CD4-positive, alpha-beta T cell (primary cell): ENCODE data around the gene SMIM41. TPM values are rescaled to one million over a fixed set of nuclear protein-coding genes. Genes with fewer than 3 reads are reported as not detected.

Experiments used
- ATAC-seq: fragments of 200-7000 bp; cut with Tn5 transposase; one replicate; pipeline ENCODE4 v1.10.0; 2022; ENCODE audit warnings: mild to moderate bottlenecking; ENCODE audit not compliant: poor library complexity
- CTCF ChIA-PET: fragments of 350-600 bp; sonication (Branson Sonifier 250); formaldehyde crosslinking; loops from one replicate; lab custom pipeline; 2021; ENCODE audit warnings: antibody characterized with exemption, inconsistent platforms; lab: Charles Lee
- POLR2A ChIA-PET: fragments of 350-600 bp; sonication (Branson Sonifier 250); formaldehyde crosslinking; loops from one replicate; lab custom pipeline; 2021; ENCODE audit warnings: antibody characterized with exemption, inconsistent platforms; lab: Charles Lee
- DNase-seq, 14 experiments: peaks; one replicate each; pipeline ENCODE4 v3.0.0-alpha.2; 2013 to 2020; ENCODE audit warnings: mixed read lengths in 2 of 14
- H3K27ac ChIP-seq, 2 donors: one replicate each; pipeline versions ENCODE4 v1.5.1 to v1.7.0; 2013; ENCODE audit warnings: low read length in 2 of 2, low read depth in 1 of 2, mild to moderate bottlenecking in 1 of 2
- H3K27me3 ChIP-seq, 2 experiments: 1 replicate in 1 of 2; 2 replicates in 1 of 2; pipeline versions ENCODE4 v1.6.1 to v1.7.0; 2013; ENCODE audit warnings: low read length in 2 of 2, control low read depth in 1 of 2, mild to moderate bottlenecking in 1 of 2, moderate library complexity in 1 of 2; ENCODE audit not compliant: insufficient read depth in 2 of 2, control insufficient read depth in 1 of 2
- H3K36me3 ChIP-seq: one replicate; pipeline ENCODE4 v1.6.1; 2013; ENCODE audit warnings: low read length, control low read depth; ENCODE audit not compliant: insufficient read depth
- H3K4me1 ChIP-seq: one replicate; pipeline ENCODE4 v1.6.1; 2013; ENCODE audit warnings: low read length, control low read depth; ENCODE audit not compliant: insufficient read depth
- H3K4me3 ChIP-seq: one replicate; pipeline ENCODE4 v1.5.1; 2013; ENCODE audit warnings: mild to moderate bottlenecking, low read length, moderate library complexity
- H3K9me3 ChIP-seq, 2 experiments: 1 replicate in 1 of 2; 2 replicates in 1 of 2; pipeline versions ENCODE4 v1.6.1 to v1.7.0; 2013; ENCODE audit warnings: low read length in 2 of 2, mild to moderate bottlenecking in 2 of 2, control low read depth in 1 of 2, moderate library complexity in 1 of 2; ENCODE audit not compliant: control insufficient read depth in 1 of 2, insufficient read depth in 1 of 2
- H3K27ac Mint-ChIP-seq: one replicate; pipeline ENCODE4 v1.8.0; 2020; ENCODE audit warnings: mixed read lengths
- H3K27me3 Mint-ChIP-seq: one replicate; pipeline ENCODE4 v1.8.0; 2021; ENCODE audit warnings: mixed read lengths
- H3K36me3 Mint-ChIP-seq: one replicate; pipeline ENCODE4 v1.8.0; 2021; ENCODE audit warnings: low read depth, mixed read lengths
- H3K4me1 Mint-ChIP-seq: one replicate; pipeline ENCODE4 v1.8.0; 2021; ENCODE audit warnings: low read depth, mixed read lengths
- H3K4me3 Mint-ChIP-seq: one replicate; pipeline ENCODE4 v1.8.0; 2020; ENCODE audit warnings: mild to moderate bottlenecking, mixed read lengths
- H3K9me3 Mint-ChIP-seq: one replicate; pipeline ENCODE4 v1.8.0; 2020; ENCODE audit warnings: mixed read lengths
- intact Hi-C, 2 experiments: fragments of 100-400 bp; cut with DNase I in 1 of 2; cut with micrococcal nuclease in 1 of 2; formaldehyde crosslinking; loops; one replicate each; pipeline versions ENCODE4 v1.15.1 to v1.9.0; 2023 to 2025; cut with DNase I, micrococcal nuclease
- total RNA-seq, 174 experiments: library from RNA in 2 of 174; stranded (reverse) in 2 of 174; gene quantifications; one replicate each; pipeline ENCODE4 v1.2.3 and lab custom pipeline; 2021 to 2026
- TF ChIP-seq, protein P1 (sequence below): fragments of 200-600 bp; IDR thresholded peaks from one replicate; pipeline ENCODE4 v1.8.0; 2022; ENCODE audit warnings: antibody characterized with exemption, mild to moderate bottlenecking

SMIM41 gene
- total RNA-seq, 2 experiments from 2014 or later: not detected

DNA sequence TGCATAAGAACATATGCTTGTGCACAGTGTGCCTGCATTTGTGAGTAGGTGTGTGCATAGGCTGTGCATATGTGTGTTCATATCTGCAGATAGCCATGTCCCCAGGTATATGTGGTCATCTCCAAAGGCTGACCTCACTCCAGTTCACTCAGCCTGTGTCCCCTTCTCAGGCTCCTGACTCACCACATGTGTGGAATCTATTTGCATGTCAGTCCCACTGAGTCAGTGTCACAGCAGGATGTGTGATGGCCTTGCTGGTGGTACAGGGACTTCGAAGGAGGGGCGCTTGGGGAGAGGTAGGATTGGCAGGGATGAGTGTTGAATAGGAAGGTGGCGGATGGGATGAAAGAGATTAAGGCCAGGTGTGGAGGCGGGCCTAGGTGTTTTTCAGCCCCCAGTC, 76.8 kb downstream of the SMIM41 start:
- H3K4me3 ChIP-seq: no peak overlapping the region
- H3K9me3 Mint-ChIP-seq: no peaks in the 10 kb centered on the region

DNA sequence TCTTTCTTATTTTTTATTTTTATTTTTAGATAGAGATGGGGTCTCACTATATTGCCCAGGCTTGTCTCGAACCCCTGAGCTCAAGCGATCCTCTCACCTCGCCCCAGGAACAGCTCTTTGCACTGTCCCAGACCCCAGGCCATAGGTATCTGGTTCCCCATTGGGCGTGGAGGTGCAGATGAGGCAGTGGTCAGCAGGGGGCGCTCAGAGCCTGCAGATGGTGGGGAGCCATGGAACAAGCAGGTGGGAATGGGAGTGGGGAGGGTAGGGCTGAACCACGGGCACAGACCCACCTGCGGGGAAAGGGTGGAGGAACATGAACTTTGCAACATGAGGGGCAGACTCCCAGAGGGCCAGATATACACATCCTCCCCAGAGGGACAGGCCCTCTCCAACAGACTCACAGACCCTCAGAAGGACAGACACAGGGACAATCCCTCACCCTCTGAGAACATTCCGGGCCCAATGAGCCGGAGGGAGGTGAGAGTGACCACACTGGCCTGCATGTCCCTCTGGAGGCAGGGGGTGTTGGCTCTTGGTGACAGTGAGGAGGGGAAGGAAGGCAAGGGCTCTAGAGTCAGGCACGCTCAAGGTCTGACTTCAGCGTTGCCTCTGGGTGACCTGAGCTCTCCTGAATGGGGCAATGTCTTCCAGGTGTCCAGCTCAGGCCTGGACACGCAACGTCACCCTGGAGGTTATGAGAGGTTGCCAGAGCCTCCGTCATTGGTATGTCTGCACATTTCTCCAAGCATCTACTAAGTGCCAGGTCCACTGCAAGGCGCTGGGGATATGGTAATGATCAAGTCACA, 77.5 kb downstream of the SMIM41 start:
- intact Hi-C loops: loop anchor here (1.0 to 2.0 kb wide), 3 partner anchors 170 to 824 kb away; no protein-coding TSS in a partner anchor
- H3K36me3 ChIP-seq: no peaks in the 10 kb centered on the region
- TF ChIP-seq, protein P1, sequence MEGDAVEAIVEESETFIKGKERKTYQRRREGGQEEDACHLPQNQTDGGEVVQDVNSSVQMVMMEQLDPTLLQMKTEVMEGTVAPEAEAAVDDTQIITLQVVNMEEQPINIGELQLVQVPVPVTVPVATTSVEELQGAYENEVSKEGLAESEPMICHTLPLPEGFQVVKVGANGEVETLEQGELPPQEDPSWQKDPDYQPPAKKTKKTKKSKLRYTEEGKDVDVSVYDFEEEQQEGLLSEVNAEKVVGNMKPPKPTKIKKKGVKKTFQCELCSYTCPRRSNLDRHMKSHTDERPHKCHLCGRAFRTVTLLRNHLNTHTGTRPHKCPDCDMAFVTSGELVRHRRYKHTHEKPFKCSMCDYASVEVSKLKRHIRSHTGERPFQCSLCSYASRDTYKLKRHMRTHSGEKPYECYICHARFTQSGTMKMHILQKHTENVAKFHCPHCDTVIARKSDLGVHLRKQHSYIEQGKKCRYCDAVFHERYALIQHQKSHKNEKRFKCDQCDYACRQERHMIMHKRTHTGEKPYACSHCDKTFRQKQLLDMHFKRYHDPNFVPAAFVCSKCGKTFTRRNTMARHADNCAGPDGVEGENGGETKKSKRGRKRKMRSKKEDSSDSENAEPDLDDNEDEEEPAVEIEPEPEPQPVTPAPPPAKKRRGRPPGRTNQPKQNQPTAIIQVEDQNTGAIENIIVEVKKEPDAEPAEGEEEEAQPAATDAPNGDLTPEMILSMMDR: peak; percentile 90
- Mint-ChIP-seq H3K4me1 (peaks cover 42% of the 10 kb centered on the region), H3K27me3 (no peaks in the 10 kb centered on the region), H3K36me3 (no peaks in the 10 kb centered on the region), H3K4me3 (no peak overlapping the region), H3K27ac (peak overlapping the region; percentile 1), H3K9me3 (no peaks in the 10 kb centered on the region)
- no peak overlapping the region for H3K27ac ChIP-seq
- ChIA-PET CTCF (interaction anchor here (1.2 to 2.5 kb wide), 3 partner anchors 11 to 170 kb away, joined by 3 to 11 read pairs (median 3); no protein-coding TSS in a partner anchor), POLR2A (no interaction called here)
- H3K4me1 ChIP-seq: peaks cover 65% of the 10 kb centered on the region
- DNase-seq (peak; percentile 57 to 84 (median 70)), ATAC-seq (peak; percentile 26)
- no peaks in the 10 kb centered on the region for H3K27me3 ChIP-seq
- H3K4me3 ChIP-seq: no peak overlapping the region
- no peaks in the 10 kb centered on the region for H3K9me3 ChIP-seq

More for the DNA sequence above, 76.8 kb downstream of the SMIM41 start:
- ChIA-PET POLR2A (no interaction called here), CTCF (interaction anchor here (1.2 to 2.5 kb wide), 3 partner anchors 10 to 171 kb away, joined by 3 to 11 read pairs (median 3); no protein-coding TSS in a partner anchor)
- H3K36me3 ChIP-seq: no peaks in the 10 kb centered on the region
- Mint-ChIP-seq H3K4me1 (peaks cover 41% of the 10 kb centered on the region), H3K4me3 (no peak overlapping the region), H3K36me3 (no peaks in the 10 kb centered on the region), H3K27me3 (peaks cover 5% of the 10 kb centered on the region), H3K27ac (peak overlapping the region; percentile 76)
- intact Hi-C loops: loop anchor here (1.0 to 2.0 kb wide), 3 partner anchors 171 to 824 kb away; no protein-coding TSS in a partner anchor
- no peak overlapping the region for H3K27ac ChIP-seq
- TF ChIP-seq, protein P1: no peak
- DNase-seq: no peak
- H3K4me1 ChIP-seq: peaks cover 64% of the 10 kb centered on the region
- no peak for ATAC-seq
- H3K27me3 ChIP-seq: no peaks in the 10 kb centered on the region
- no peaks in the 10 kb centered on the region for H3K9me3 ChIP-seq

DNA sequence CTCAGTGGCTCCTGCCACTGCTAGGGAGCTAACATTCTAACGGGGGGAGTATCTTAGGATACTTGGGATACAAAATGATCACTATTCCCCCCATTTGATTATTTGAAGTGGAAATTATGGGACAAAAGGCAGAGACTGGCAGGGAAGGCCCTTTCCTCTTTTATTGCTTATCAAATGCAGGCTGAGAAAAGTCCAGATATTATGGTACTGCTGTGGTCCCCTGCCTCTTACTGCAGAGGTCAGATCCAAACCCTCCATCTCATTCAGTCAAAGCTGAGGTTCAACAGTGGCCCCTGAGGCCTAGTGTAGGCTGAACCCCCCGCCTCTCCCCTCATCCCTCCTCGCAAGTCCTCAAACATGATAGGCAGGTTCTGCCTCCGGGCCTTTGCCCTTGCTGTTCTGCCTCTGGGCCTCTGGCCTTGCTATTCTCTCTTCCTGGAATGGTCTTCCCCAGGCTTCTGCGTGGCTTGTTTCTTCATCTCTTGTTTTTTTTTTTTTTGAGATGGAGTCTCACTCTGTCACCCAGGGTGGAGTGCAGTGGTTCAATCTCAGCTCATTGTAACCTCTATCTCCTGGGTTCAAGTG, 78.2 kb downstream of the SMIM41 start:
- TF ChIP-seq, protein P1: no peak
- no peaks in the 10 kb centered on the region for H3K9me3 ChIP-seq
- Mint-ChIP-seq H3K4me3 (no peak overlapping the region), H3K27ac (peak overlapping the region; percentile 1), H3K36me3 (no peaks in the 10 kb centered on the region), H3K9me3 (no peaks in the 10 kb centered on the region), H3K4me1 (peaks cover 48% of the 10 kb centered on the region), H3K27me3 (no peaks in the 10 kb centered on the region)
- no peak overlapping the region for H3K27ac ChIP-seq
- H3K4me3 ChIP-seq: no peak overlapping the region
- H3K27me3 ChIP-seq: no peaks in the 10 kb centered on the region
- POLR2A ChIA-PET: no interaction called here
- CTCF ChIA-PET: interaction anchor here (1.5 to 2.5 kb wide), 2 partner anchors 12 to 170 kb away, joined by 3 to 11 read pairs; no protein-coding TSS in a partner anchor
- no peaks in the 10 kb centered on the region for H3K36me3 ChIP-seq
- intact Hi-C loops: loop anchor here (2.0 kb wide), 2 partner anchors 721 to 823 kb away; no protein-coding TSS in a partner anchor
- DNase-seq (no peak), ATAC-seq (no peak)
- H3K4me1 ChIP-seq: peaks cover 65% of the 10 kb centered on the region

Other genes with a start within 250 kb of the SMIM41 start
- gene FIGNL2, start 231.0 kb upstream of the SMIM41 start, total RNA-seq: 1 to 10 TPM; 1.2 to 1.3 TPM
- gene ANKRD33, start 191.6 kb upstream of the SMIM41 start, total RNA-seq: not detected
- gene ACVRL1, start 172.2 kb upstream of the SMIM41 start, total RNA-seq: not detected
- gene ACVR1B, start 128.0 kb upstream of the SMIM41 start, total RNA-seq: 10 to 100 TPM; 14.2 to 14.5 TPM
- 100 to 1,000 TPM; 495 to 525 TPM for gene TAMALIN, start 72.8 kb upstream of the SMIM41 start, total RNA-seq
- gene NR4A1, start 28.3 kb upstream of the SMIM41 start, total RNA-seq: 10 to 100 TPM; 67.0 to 79.2 TPM
- gene ATG101, start 9.7 kb upstream of the SMIM41 start, total RNA-seq: 10 to 100 TPM; 20.6 to 20.9 TPM
- not detected for gene KRT80, start 112.3 kb downstream of the SMIM41 start, total RNA-seq
- not detected for gene KRT7, start 153.5 kb downstream of the SMIM41 start, total RNA-seq
- gene KRT86, start 194.9 kb downstream of the SMIM41 start, total RNA-seq: not detected
- not detected for gene KRT81, start 211.8 kb downstream of the SMIM41 start, total RNA-seq
- not detected for gene KRT83, start 241.7 kb downstream of the SMIM41 start, total RNA-seq